ENCODE results near the gene CDH26.

CDH26 gene

DNA sequence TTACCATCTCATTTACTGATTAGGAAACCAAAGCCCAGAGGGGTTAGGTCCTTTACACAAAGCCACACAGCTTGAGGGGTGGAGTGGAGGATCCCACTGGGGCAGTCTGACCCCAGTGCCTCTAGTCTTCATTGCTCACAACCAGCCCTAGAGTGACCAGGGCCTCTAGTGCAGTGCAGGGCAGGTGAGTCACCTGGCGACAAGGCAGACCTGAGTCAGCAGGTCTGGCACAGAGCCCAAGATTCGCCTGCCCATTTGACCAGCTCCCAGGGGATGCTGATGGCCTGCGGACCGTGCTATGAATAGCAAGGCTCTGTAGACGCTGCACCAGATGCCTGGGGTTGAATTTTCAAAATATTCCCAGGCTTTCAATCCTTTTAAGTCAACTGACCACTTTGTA lies 29.9 kb downstream of the CDH26 start:
- no peak for DNase-seq

DNA sequence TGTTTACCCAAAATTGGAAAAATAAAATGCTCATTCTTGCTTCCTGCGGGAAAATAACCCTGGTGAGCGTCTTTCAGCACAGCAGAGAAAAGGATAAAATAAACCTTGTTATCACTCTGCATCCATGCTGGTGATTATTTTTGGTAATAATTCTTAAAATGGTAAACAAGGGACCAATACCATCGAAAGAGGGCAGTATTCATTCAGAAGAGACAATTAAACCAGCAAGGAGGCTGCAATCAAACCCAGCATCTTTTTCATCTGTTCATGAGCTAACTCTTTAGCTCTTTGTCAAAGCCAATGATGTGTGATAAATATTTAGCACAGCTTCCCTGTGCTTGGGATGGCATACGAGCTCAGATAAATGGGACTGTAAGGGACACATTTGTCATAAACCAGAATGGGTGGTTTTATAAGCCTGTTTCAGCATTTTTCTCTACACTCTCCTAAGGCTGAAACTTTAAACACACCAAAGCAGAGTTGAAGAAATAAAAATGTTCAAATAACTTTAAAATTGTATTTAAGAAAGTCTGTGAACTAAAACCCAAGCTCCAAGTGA lies 34.4 kb downstream of the CDH26 start:
- DNase-seq = no peak

GRCh38 chr20:59993736-59994430 lies 35.7 kb downstream of the CDH26 start:
- no peak for DNase-seq

DNA sequence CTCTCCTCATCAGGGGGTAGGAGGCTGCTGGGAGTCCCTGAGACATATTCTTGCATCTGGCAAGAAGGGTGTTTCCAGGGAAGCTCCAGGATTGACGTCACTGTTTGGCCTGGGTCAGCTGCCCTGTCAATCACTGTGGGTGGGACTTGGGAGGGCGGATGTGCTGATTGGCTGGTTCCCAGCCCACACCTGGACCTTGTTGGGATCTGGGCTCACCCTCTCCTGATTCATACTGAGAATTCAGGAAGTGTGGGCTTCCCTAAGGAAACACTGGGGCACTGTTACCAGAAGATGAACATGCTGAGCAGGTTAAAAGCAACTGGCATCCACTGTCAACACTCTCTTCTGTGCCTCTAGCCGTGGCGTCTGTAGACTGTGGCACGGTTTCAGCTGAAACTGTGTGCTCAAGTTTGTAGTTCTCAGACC lies 36.5 kb downstream of the CDH26 start:
- no peak for DNase-seq

GRCh38 chr20:59996108-59996507 lies 37.9 kb downstream of the CDH26 start:
- no peak for DNase-seq

- no peak for DNase-seq
Measured at GRCh38 chr20:59997896-59998295, 39.7 kb downstream of the CDH26 start.

- no peak for DNase-seq
Measured at GRCh38 chr20:59999502-59999901, 41.3 kb downstream of the CDH26 start.

GRCh38 chr20:60000271-60001042 lies 42.2 kb downstream of the CDH26 start:
- no peak for DNase-seq

GRCh38 chr20:60001108-60001507 lies 42.9 kb downstream of the CDH26 start:
- DNase-seq = no peak

DNA sequence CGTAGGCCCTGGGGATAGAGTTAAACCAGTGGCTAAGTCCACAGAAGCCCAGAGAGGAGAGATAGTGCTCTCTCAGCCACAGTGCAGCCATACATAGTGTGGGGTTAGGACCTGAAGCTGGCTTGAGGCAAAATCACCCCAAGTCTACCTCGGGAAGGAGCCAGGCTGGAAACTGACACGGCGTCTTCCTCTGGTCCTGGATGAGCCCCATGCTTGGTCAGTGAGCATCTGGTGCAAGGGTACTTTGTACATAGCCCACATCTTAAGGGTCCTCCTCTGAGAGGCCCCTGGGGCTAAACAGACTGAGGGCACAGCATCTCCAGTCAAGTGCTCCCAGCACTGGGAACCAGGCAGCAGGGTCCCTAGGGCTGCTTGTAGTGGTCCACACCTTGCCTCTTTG lies 45.6 kb downstream of the CDH26 start:
- no peak for DNase-seq

GRCh38 chr20:60006261-60006660 lies 48.0 kb downstream of the CDH26 start:
- no peak for DNase-seq

GRCh38 chr20:60007464-60007863 lies 49.2 kb downstream of the CDH26 start:
- no peak for DNase-seq

DNA sequence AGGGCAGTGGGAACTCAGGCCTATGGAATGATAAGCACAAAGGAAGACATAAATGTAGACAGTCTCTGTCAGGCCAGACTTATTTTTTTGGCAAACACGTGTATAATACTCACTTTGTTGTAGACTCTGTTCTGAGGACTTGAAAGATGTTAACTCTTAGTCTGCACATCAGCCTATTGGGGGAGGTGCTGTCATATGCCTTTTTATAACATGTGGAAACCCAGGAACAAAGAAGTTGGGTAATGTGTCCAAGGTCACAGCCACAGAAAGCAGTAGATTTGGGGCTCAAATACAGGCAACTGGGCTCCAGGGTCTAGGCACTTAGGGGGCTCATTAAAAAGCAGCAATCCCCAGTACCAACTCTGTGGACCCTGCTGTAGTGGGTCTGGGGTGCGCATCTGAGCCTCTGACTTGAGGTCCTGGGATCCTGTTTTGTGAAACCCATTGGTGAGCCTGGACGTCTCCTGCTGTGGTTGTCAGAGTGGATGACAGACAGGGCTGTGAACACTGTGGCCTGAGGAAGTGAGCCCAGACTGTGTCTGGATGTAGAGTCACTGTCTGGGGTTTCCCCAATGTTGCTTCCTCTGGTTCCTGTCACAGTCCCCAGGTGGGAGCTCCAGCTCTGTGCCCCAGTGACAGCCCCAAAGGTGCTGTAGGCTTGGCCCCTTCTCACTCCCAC lies 50.0 kb downstream of the CDH26 start:
- no peak for DNase-seq

GRCh38 chr20:60009318-60009717 lies 51.1 kb downstream of the CDH26 start:
- DNase-seq = no peak

GRCh38 chr20:60009826-60010616 lies 51.8 kb downstream of the CDH26 start:
- no peak for DNase-seq

- DNase-seq = no peak
Measured at GRCh38 chr20:60010689-60011458, 52.7 kb downstream of the CDH26 start.

GRCh38 chr20:60011512-60012507 lies 53.6 kb downstream of the CDH26 start:
- no peak for DNase-seq

GRCh38 chr20:60013296-60014139 lies 55.3 kb downstream of the CDH26 start:
- DNase-seq = no peak

- DNase-seq = no peak
Measured at GRCh38 chr20:60016406-60016805, 58.2 kb downstream of the CDH26 start.

- DNase-seq = no peak
Measured at GRCh38 chr20:60020251-60020650, 62.0 kb downstream of the CDH26 start.

Data from activated CD4-positive, CD25-positive, alpha-beta regulatory T cell treated with anti-CD3 and anti-CD28 coated beads, Interleukin-2, amount 50 U/mL, for 72 hours (primary cell).